Upper lobe of right lung (tissue), 1 donor: ENCODE measurements around the gene USP32. TPM values are rescaled to one million over a fixed set of nuclear protein-coding genes. Genes with fewer than 3 reads are reported as not detected.

Experiments
- ATAC-seq: fragments of 200-7000 bp; cut with Tn5 transposase; one replicate; pipeline ENCODE4 v1.9.1; 2020; ENCODE audit warnings: mild to moderate bottlenecking, moderate library complexity
- DNase-seq: peaks from one replicate; pipeline ENCODE4 v3.0.0-alpha.2; 2020
- H3K27ac ChIP-seq: fragments of 200-600 bp; one replicate; pipeline ENCODE4 v1.8.0; 2022
- H3K27me3 ChIP-seq: fragments of 200-600 bp; one replicate; pipeline ENCODE4 v1.8.0; 2022; ENCODE audit warnings: mild to moderate bottlenecking
- H3K36me3 ChIP-seq: fragments of 200-600 bp; one replicate; pipeline ENCODE4 v1.8.0; 2022
- H3K4me1 ChIP-seq: fragments of 200-600 bp; one replicate; pipeline ENCODE4 v1.8.0; 2022
- H3K4me3 ChIP-seq: fragments of 200-600 bp; one replicate; pipeline ENCODE4 v1.8.0; 2022; ENCODE audit warnings: mild to moderate bottlenecking
- H3K9me3 ChIP-seq: fragments of 200-600 bp; one replicate; pipeline ENCODE4 v1.8.0; 2022
- CTCF ChIP-seq: fragments of 200-600 bp; IDR thresholded peaks from one replicate; pipeline ENCODE4 v1.8.0; 2022; ENCODE audit warnings: antibody characterized with exemption
- intact Hi-C: fragments of 100-400 bp; cut with DNase I; formaldehyde crosslinking; loops from one replicate; pipeline ENCODE4 v1.11.0; 2022
- total RNA-seq: library from RNA; stranded (reverse); fragmentation: NEBNext Ultra II Directional; extraction: Animal tissue kit (Norgen Biotek cat#: 25700); gene quantifications from one replicate; pipeline ENCODE4 v1.2.1, GENCODE V29; 2021
- donor health status: DM: no; HTN: yes; CAD: no; lungs with severe emphysema.

Gene USP32
- total RNA-seq, 1 donor from 2014 or later = 72.4 TPM

GRCh38 chr17:60164697-60165096 lies 227.2 kb downstream of the USP32 start:
- H3K4me1 ChIP-seq = peaks cover 9% of the 10 kb centered on the region
- H3K9me3 ChIP-seq = no peaks in the 10 kb centered on the region
- H3K27me3 ChIP-seq = no peaks in the 10 kb centered on the region
- H3K4me3 ChIP-seq = no peak overlapping the region
- intact Hi-C loops = no loop called here
- peak; percentile 33 for DNase-seq
- H3K36me3 ChIP-seq = no peaks in the 10 kb centered on the region
- no peak for ATAC-seq
- TF ChIP-seq CTCF = no peak
- H3K27ac ChIP-seq = peak overlapping the region; percentile 24

GRCh38 chr17:60164164-60164563 lies 227.8 kb downstream of the USP32 start:
- ATAC-seq = no peak
- TF ChIP-seq CTCF = no peak
- Histone ChIP-seq H3K4me3 (no peak overlapping the region), H3K27me3 (no peaks in the 10 kb centered on the region), H3K9me3 (no peaks in the 10 kb centered on the region), H3K4me1 (peaks cover 5% of the 10 kb centered on the region), H3K36me3 (no peaks in the 10 kb centered on the region), H3K27ac (peak overlapping the region; percentile 24)
- no peak for DNase-seq
- intact Hi-C loops = no loop called here

GRCh38 chr17:60163108-60163784 lies 228.7 kb downstream of the USP32 start:
- peaks cover 4% of the 10 kb centered on the region for H3K4me1 ChIP-seq
- peak overlapping the region; percentile 30 for H3K27ac ChIP-seq
- H3K27me3 ChIP-seq = no peaks in the 10 kb centered on the region
- intact Hi-C loops = no loop called here
- ATAC-seq (peak; percentile 50), DNase-seq (peak; percentile 56)
- no peak overlapping the region for H3K4me3 ChIP-seq
- no peaks in the 10 kb centered on the region for H3K36me3 ChIP-seq
- TF ChIP-seq CTCF = no peak
- no peaks in the 10 kb centered on the region for H3K9me3 ChIP-seq

GRCh38 chr17:60161598-60162330 lies 230.2 kb downstream of the USP32 start:
- H3K4me3 ChIP-seq = no peak overlapping the region
- H3K36me3 ChIP-seq = no peaks in the 10 kb centered on the region
- TF ChIP-seq CTCF = no peak
- no peaks in the 10 kb centered on the region for H3K27me3 ChIP-seq
- no peaks in the 10 kb centered on the region for H3K9me3 ChIP-seq
- DNase-seq (peak; percentile 66), ATAC-seq (peak; percentile 56)
- intact Hi-C loops = no loop called here
- no peaks in the 10 kb centered on the region for H3K4me1 ChIP-seq
- H3K27ac ChIP-seq = peak overlapping the region; percentile 55

- Histone ChIP-seq H3K27me3 (no peaks in the 10 kb centered on the region), H3K36me3 (no peaks in the 10 kb centered on the region), H3K9me3 (no peaks in the 10 kb centered on the region), H3K4me3 (no peak overlapping the region), H3K4me1 (no peaks in the 10 kb centered on the region), H3K27ac (peak overlapping the region; percentile 55)
- no peak for TF ChIP-seq CTCF
- no peak for DNase-seq
- ATAC-seq = no peak
- intact Hi-C loops = no loop called here
These were observed 231.0 kb downstream of the USP32 start for GRCh38 chr17:60160829-60161501.
